H1 (cell line): ENCODE data around the gene MRTFA.

Source experiments
- BCL11A ChIP-seq, 2 experiments: IDR thresholded peaks; one replicate each; pipeline ENCODE4 v1.6.1; 2011; ENCODE audit warnings: low read depth in 2 of 2, low read length in 2 of 2, mild to moderate bottlenecking in 2 of 2
- CEBPB ChIP-seq: IDR thresholded peaks from 2 replicates; pipeline ENCODE4 v1.6.1; 2012; ENCODE audit warnings: low read depth, low read length
- CTCF ChIP-seq, 3 experiments: IDR thresholded peaks; 1 replicate in 2 of 3; 2 replicates in 1 of 3; pipeline versions ENCODE4 v1.5.1 to v1.6.1; 2011; ENCODE audit warnings: low read length in 3 of 3, mild to moderate bottlenecking in 3 of 3, inconsistent platforms in 2 of 3, low read depth in 1 of 3, moderate library complexity in 1 of 3; ENCODE audit not compliant: insufficient read depth in 1 of 3; ENCODE audit errors: control extremely low read depth in 1 of 3
- JUND ChIP-seq: IDR thresholded peaks from 2 replicates; pipeline ENCODE4 v1.6.1; 2011; ENCODE audit warnings: mild to moderate bottlenecking, improper control_type of control experiment, low read length
- MAFK ChIP-seq: IDR thresholded peaks from 2 replicates; pipeline ENCODE4 v1.6.1; 2012; ENCODE audit warnings: low read depth, mild to moderate bottlenecking, improper control_type of control experiment, low read length
- PHF8 ChIP-seq: fragments of 200-600 bp; sonication (generic); conservative IDR thresholded peaks from 2 replicates; pipeline ENCODE4 v1.7.1; 2012; ENCODE audit warnings: low read depth, mild to moderate bottlenecking, inconsistent platforms, low read length, moderate library complexity
- POLR2A ChIP-seq, 2 experiments: IDR thresholded peaks; 1 replicate in 1 of 2; 2 replicates in 1 of 2; pipeline ENCODE4 v1.6.1; 2011; ENCODE audit warnings: low read depth in 2 of 2, low read length in 2 of 2, mild to moderate bottlenecking in 2 of 2; ENCODE audit errors: control extremely low read depth in 1 of 2
- POLR2AphosphoS5 ChIP-seq: IDR thresholded peaks from 2 replicates; pipeline ENCODE4 v1.6.1; 2011; ENCODE audit warnings: low read depth, low read length
- RFX5 ChIP-seq: IDR thresholded peaks from 2 replicates; pipeline ENCODE4 v1.6.1; 2011; ENCODE audit warnings: low read depth, low read length, improper control_type of control experiment, borderline replicate concordance
- SIN3A ChIP-seq, 2 experiments: IDR thresholded peaks in 1 of 2; conservative IDR thresholded peaks in 1 of 2; 2 replicates each; pipeline ENCODE4 v1.6.1; 2011 to 2012; ENCODE audit warnings: low read length in 2 of 2, improper control_type of control experiment in 1 of 2, low read depth in 1 of 2, mild to moderate bottlenecking in 1 of 2
- TAF1 ChIP-seq: IDR thresholded peaks from 2 replicates; pipeline ENCODE4 v1.6.1; 2011; ENCODE audit warnings: mild to moderate bottlenecking, low read depth, low read length
- TF ChIP-seq, protein P1 (sequence below): IDR thresholded peaks from 2 replicates; pipeline ENCODE4 v1.6.1; 2012; ENCODE audit warnings: inconsistent platforms

DNA sequence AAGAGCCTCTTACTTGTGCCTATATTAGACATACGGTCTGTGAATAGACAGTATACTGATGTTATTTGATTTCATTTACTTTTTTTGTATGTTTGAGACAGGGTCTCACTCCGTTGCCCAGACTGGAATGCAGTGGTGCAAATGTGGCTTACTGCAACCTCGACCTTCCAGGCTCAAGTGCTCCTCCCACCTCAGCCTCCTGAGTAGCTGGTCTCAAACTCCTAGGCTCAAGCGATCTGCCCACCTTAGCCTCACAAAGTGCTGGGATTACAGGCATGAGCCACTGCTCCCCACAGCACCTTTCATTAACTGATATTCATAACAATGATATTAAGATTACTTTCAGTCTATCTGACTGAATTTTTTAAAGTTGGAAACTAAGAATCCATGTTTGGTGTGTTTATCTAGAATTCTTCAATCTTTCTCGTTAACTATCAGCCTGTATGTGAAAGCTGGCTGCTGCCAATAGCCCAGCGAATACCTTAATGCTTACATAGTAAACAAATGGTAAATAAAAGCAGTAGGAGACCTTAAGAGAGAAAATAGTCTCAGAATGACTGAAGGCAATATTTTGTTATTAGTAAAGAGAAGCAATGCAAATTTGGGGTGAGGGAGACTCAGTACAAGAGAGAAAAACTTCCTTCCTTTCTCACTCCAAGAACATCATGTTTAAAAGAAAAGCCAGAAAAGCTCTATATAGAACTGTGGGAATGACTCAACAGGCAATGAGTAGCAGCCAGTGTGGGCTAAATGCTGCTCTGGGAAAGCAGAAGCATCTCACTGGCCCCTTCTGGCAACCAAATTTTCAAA is 101.9 kb downstream of the MRTFA start:
- TF ChIP-seq CTCF (IDR thresholded peaks at IDR 0.05; ENCODE audit: control extremely low read depth in 1 of 3, insufficient read depth in 1 of 3, low read depth in 1 of 3, low read length in 3 of 3): no peak
- TF ChIP-seq JUND: no peak
- TF ChIP-seq, protein P1, sequence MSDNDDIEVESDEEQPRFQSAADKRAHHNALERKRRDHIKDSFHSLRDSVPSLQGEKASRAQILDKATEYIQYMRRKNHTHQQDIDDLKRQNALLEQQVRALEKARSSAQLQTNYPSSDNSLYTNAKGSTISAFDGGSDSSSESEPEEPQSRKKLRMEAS: no peak
- no peak for TF ChIP-seq POLR2A (IDR thresholded peaks at IDR 0.05; ENCODE audit: control extremely low read depth in 1 of 2, low read depth in 2 of 2, low read length in 2 of 2)
- TF ChIP-seq TAF1: no peak
- TF ChIP-seq MAFK: no peak
- TF ChIP-seq RFX5: no peak
- no peak for TF ChIP-seq POLR2AphosphoS5
- no peak for TF ChIP-seq BCL11A (IDR thresholded peaks at IDR 0.05; ENCODE audit: low read depth in 2 of 2, low read length in 2 of 2)
- TF ChIP-seq PHF8: no peak
- TF ChIP-seq SIN3A (conservative IDR thresholded peaks at IDR 0.05 in 1 of 2, IDR thresholded peaks at IDR 0.05 in 1 of 2; ENCODE audit: low read depth in 1 of 2, low read length in 2 of 2): no peak
- no peak for TF ChIP-seq CEBPB
